HEK293 (cell line): ENCODE results near the gene COX6A2.

Source experiments
- CTCF ChIA-PET: fragments of 350-600 bp; formaldehyde crosslinking; extraction: SDS; loops from one replicate; lab custom pipeline; 2021; ENCODE audit warnings: antibody characterized with exemption; lab: Yijun Ruan, JAX
- POLR2A ChIA-PET: fragments of 300-600 bp; formaldehyde crosslinking; extraction: SDS; loops from one replicate; lab custom pipeline; 2020; ENCODE audit warnings: antibody characterized with exemption, inconsistent platforms; lab: Yijun Ruan, JAX
- H3K27ac ChIP-seq: fragments of 200-500 bp; sonication (Bioruptor generic); 2 replicates; pipeline ENCODE4 v1.5.1; 2014; ENCODE audit warnings: low read depth, low read length, control low read depth, inconsistent platforms; ENCODE audit errors: extremely low read depth
- H3K36me3 ChIP-seq, 2 experiments: fragments of 200-500 bp in 1 of 2; sonication (Bioruptor generic) in 1 of 2; 1 replicate in 1 of 2; 2 replicates in 1 of 2; pipeline ENCODE4 v1.5.1; 2014 to 2017; ENCODE audit warnings: inconsistent platforms in 2 of 2, low read length in 2 of 2; ENCODE audit not compliant: control insufficient read depth in 2 of 2, insufficient read depth in 1 of 2
- H3K4me1 ChIP-seq: fragments of 200-500 bp; sonication (Bioruptor generic); 2 replicates; pipeline ENCODE4 v1.5.1; 2014; ENCODE audit warnings: mild to moderate bottlenecking, low read length, inconsistent platforms; ENCODE audit not compliant: control insufficient read depth, insufficient read depth
- H3K4me3 ChIP-seq: 2 replicates; pipeline ENCODE4 v1.5.1; 2011; ENCODE audit warnings: low read depth, mild to moderate bottlenecking, control low read depth, low read length, moderate library complexity
- H3K9me3 ChIP-seq: fragments of 200-500 bp; sonication (Bioruptor generic); 2 replicates; pipeline ENCODE4 v1.5.1; 2014; ENCODE audit warnings: low read depth, low read length, inconsistent platforms; ENCODE audit not compliant: control insufficient read depth, insufficient read depth
- GLIS1 ChIP-seq: fragments of 450-650 bp; formaldehyde crosslinking; IDR thresholded peaks from 2 replicates; pipeline ENCODE4 v1.5.1; 2016; ENCODE audit warnings: missing biosample characterization, missing genetic modification characterization
- GLIS2 ChIP-seq: fragments of 450-650 bp; formaldehyde crosslinking; IDR thresholded peaks from 2 replicates; pipeline ENCODE4 v1.5.1; 2016; ENCODE audit warnings: missing biosample characterization, missing genetic modification characterization
- HOXC10 ChIP-seq: sonication (generic); formaldehyde crosslinking; IDR thresholded peaks from 2 replicates; pipeline ENCODE4 v1.8.1; 2023; ENCODE audit warnings: mild to moderate bottlenecking, missing genetic modification reagents
- IKZF3 ChIP-seq: fragments of 450-650 bp; IDR thresholded peaks from 2 replicates; pipeline ENCODE4 v1.5.0; 2018; ENCODE audit warnings: missing biosample characterization, mild to moderate bottlenecking, missing genetic modification characterization, moderate library complexity
- MZF1 ChIP-seq: fragments of 450-650 bp; formaldehyde crosslinking; IDR thresholded peaks from 2 replicates; pipeline ENCODE4 v1.5.1; 2017; ENCODE audit warnings: missing biosample characterization, missing genetic modification characterization, borderline replicate concordance
- SCRT1 ChIP-seq: fragments of 450-650 bp; formaldehyde crosslinking; IDR thresholded peaks from 2 replicates; pipeline ENCODE4 v1.5.1; 2016; ENCODE audit warnings: missing biosample characterization, missing genetic modification characterization, borderline replicate concordance
- ZEB2 ChIP-seq: fragments of 450-650 bp; formaldehyde crosslinking; IDR thresholded peaks from 2 replicates; pipeline ENCODE4 v1.5.1; 2016; ENCODE audit warnings: missing biosample characterization, missing genetic modification characterization
- ZFP3 ChIP-seq: fragments of 450-650 bp; formaldehyde crosslinking; IDR thresholded peaks from 2 replicates; pipeline ENCODE4 v1.5.1; 2016; ENCODE audit warnings: low read depth, missing biosample characterization, missing genetic modification characterization
- ZIC2 ChIP-seq: fragments of 450-650 bp; formaldehyde crosslinking; IDR thresholded peaks from 2 replicates; pipeline ENCODE4 v1.5.1; 2016; ENCODE audit warnings: missing biosample characterization, missing genetic modification characterization
- ZNF112 ChIP-seq: fragments of 450-650 bp; formaldehyde crosslinking; IDR thresholded peaks from 2 replicates; pipeline ENCODE4 v1.5.0; 2017; ENCODE audit warnings: missing biosample characterization, missing genetic modification characterization
- ZNF132 ChIP-seq: fragments of 450-650 bp; formaldehyde crosslinking; IDR thresholded peaks from 2 replicates; pipeline ENCODE4 v1.5.1; 2017; ENCODE audit warnings: missing biosample characterization, missing genetic modification characterization, borderline replicate concordance
- ZNF16 ChIP-seq: fragments of 450-650 bp; formaldehyde crosslinking; IDR thresholded peaks from 2 replicates; pipeline ENCODE4 v1.5.1; 2016; ENCODE audit warnings: low read depth, missing biosample characterization, missing genetic modification characterization
- ZNF174 ChIP-seq: fragments of 450-650 bp; formaldehyde crosslinking; IDR thresholded peaks from 2 replicates; pipeline ENCODE4 v1.5.0; 2017; ENCODE audit warnings: missing biosample characterization, mild to moderate bottlenecking, missing genetic modification characterization
- ZNF335 ChIP-seq: fragments of 450-650 bp; formaldehyde crosslinking; conservative IDR thresholded peaks from 2 replicates; pipeline ENCODE4 v1.5.1; 2016; ENCODE audit warnings: missing biosample characterization, missing genetic modification characterization
- ZNF341 ChIP-seq: fragments of 450-650 bp; formaldehyde crosslinking; IDR thresholded peaks from 2 replicates; pipeline ENCODE4; 2016; ENCODE audit warnings: low read depth, missing biosample characterization, missing genetic modification characterization
- ZNF354C ChIP-seq: fragments of 450-650 bp; formaldehyde crosslinking; IDR thresholded peaks from 2 replicates; pipeline ENCODE4 v1.5.1; 2016; ENCODE audit warnings: missing biosample characterization, missing genetic modification characterization, low read depth, borderline replicate concordance
- ZNF426 ChIP-seq: fragments of 450-650 bp; formaldehyde crosslinking; IDR thresholded peaks from 2 replicates; pipeline ENCODE4 v1.5.1; 2017; ENCODE audit warnings: missing biosample characterization, missing genetic modification characterization, mild to moderate bottlenecking, inconsistent platforms, moderate library complexity
- ZNF600 ChIP-seq: fragments of 450-650 bp; formaldehyde crosslinking; IDR thresholded peaks from 2 replicates; pipeline ENCODE4 v1.5.1; 2016; ENCODE audit warnings: missing biosample characterization, missing genetic modification characterization
- ZNF660 ChIP-seq: fragments of 450-650 bp; IDR thresholded peaks from 2 replicates; pipeline ENCODE4 v1.5.1; 2018; ENCODE audit warnings: missing biosample characterization, mild to moderate bottlenecking, missing genetic modification characterization
- ZNF768 ChIP-seq: fragments of 450-650 bp; formaldehyde crosslinking; IDR thresholded peaks from 2 replicates; pipeline ENCODE4 v1.5.1; 2018; ENCODE audit warnings: missing biosample characterization, mild to moderate bottlenecking, missing genetic modification characterization
- ZNF785 ChIP-seq: fragments of 450-650 bp; formaldehyde crosslinking; IDR thresholded peaks from 2 replicates; pipeline ENCODE4 v1.5.1; 2016; ENCODE audit warnings: missing biosample characterization, missing genetic modification characterization
- ZXDB ChIP-seq: fragments of 450-650 bp; formaldehyde crosslinking; IDR thresholded peaks from 2 replicates; pipeline ENCODE4 v1.5.1; 2016; ENCODE audit warnings: missing biosample characterization, missing genetic modification characterization
- TF ChIP-seq, protein P1 (sequence below): fragments of 450-650 bp; formaldehyde crosslinking; IDR thresholded peaks from 2 replicates; pipeline ENCODE4 v1.5.1; 2016; ENCODE audit warnings: missing biosample characterization, missing genetic modification characterization
- TF ChIP-seq, protein P2 (sequence below): fragments of 450-650 bp; formaldehyde crosslinking; IDR thresholded peaks from 2 replicates; pipeline ENCODE4 v1.5.1; 2016; ENCODE audit warnings: missing biosample characterization, missing genetic modification characterization
- TF ChIP-seq, protein P3 (sequence below): fragments of 450-650 bp; formaldehyde crosslinking; IDR thresholded peaks from 2 replicates; pipeline ENCODE4 v1.5.1; 2017; ENCODE audit warnings: missing biosample characterization, missing genetic modification characterization

The COX6A2 gene

DNA sequence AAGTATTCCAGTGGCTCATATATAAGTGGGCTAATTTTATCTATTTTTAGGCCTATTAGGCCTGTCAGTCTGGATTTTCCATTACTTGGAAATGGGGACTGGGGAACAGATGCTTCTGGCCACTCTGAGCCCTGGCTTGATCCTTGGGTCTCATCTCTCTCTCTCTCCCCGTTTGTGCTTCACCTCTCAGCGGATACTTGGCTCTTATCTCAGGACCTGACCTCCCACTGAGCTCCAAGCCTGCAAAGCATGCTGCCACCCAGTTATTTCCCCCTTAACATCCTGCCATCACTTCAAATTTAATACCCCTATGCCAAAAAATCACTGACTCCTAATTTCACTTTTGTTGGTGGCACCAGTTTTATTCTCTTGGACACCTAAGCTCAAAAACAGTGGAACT lies 10.3 kb upstream of the COX6A2 start:
- H3K36me3 ChIP-seq, result no peaks in the 10 kb centered on the region
- H3K4me3 ChIP-seq, result no peak overlapping the region
- no peak for TF ChIP-seq ZNF16 (tag by site-specific recombination)
- TF ChIP-seq, protein P1, sequence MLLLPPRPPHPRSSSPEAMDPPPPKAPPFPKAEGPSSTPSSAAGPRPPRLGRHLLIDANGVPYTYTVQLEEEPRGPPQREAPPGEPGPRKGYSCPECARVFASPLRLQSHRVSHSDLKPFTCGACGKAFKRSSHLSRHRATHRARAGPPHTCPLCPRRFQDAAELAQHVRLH, result no peak
- peak; percentile 53 for TF ChIP-seq ZIC2 (tag by site-specific recombination)
- TF ChIP-seq, protein P2, sequence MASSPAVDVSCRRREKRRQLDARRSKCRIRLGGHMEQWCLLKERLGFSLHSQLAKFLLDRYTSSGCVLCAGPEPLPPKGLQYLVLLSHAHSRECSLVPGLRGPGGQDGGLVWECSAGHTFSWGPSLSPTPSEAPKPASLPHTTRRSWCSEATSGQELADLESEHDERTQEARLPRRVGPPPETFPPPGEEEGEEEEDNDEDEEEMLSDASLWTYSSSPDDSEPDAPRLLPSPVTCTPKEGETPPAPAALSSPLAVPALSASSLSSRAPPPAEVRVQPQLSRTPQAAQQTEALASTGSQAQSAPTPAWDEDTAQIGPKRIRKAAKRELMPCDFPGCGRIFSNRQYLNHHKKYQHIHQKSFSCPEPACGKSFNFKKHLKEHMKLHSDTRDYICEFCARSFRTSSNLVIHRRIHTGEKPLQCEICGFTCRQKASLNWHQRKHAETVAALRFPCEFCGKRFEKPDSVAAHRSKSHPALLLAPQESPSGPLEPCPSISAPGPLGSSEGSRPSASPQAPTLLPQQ (tag by site-specific recombination), result peak; percentile 51; the same call in 1 of the 2 replicates
- TF ChIP-seq ZNF174, result no peak
- TF ChIP-seq ZFP3 (tag by site-specific recombination), result no peak
- 0 out of 2 replicates have a peak, but pooled peaks have one; percentile 19 for TF ChIP-seq ZNF335 (tag by site-specific recombination)
- peak; percentile 65 for TF ChIP-seq GLIS1 (tag by site-specific recombination)
- TF ChIP-seq HOXC10 (CRISPR knock-in tag), result no peak
- H3K9me3 ChIP-seq, result no peaks in the 10 kb centered on the region
- no peaks in the 10 kb centered on the region for H3K4me1 ChIP-seq
- no peak overlapping the region for H3K27ac ChIP-seq
- ChIA-PET POLR2A (interaction anchor here (0.6 kb wide), 1 partner anchor 484 kb away, joined by 3 read pairs; no protein-coding TSS in a partner anchor), CTCF (interaction anchor here (0.7 kb wide), 1 partner anchor 477 kb away, joined by 4 read pairs; no protein-coding TSS in a partner anchor)

DNA sequence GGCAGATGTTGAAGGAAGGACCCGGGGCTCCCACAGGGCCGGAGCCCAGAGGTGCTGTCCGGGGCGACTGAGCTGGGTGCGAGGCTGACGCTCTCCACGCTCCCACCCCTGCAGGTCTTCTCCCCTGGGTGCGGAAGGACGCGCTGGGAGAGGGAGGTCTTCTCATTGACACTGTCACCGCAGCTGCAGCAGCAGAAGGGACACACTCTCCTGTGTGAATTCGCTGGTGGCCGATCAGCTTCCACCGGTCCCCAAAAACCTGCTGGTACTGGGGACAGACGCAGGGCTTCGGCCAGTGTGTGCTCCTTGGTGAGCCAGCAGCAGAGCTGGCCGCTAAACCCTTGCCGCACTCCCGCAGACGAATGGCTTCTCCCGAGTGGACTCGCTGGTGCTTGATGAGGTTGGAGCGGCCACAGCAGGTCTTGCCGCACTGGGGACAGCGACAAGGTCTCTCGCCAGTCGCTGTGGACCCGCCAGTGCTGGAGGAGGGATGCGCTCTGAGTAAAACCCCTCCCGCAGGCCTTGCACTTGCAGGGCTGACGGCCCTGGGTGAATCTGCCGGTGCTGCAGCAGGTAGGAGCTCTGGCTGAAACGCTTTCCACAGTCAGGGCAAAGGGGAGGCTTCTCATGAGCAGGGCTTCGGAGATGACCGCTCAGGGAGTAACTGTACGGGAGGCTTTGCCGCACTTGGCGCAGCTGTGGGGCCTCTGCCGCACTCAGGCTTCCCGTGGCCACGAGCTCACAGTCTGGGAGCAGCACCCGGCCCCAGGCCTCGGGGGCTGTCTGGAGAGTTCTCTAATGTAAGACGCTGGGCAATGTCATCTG lies 8.3 kb upstream of the COX6A2 start:
- Histone ChIP-seq H3K27ac (no peak overlapping the region), H3K36me3 (no peaks in the 10 kb centered on the region), H3K4me1 (no peaks in the 10 kb centered on the region), H3K4me3 (no peak overlapping the region), H3K9me3 (no peaks in the 10 kb centered on the region)
- POLR2A ChIA-PET, result no interaction called here
- TF ChIP-seq ZNF785 (tag by site-specific recombination) (no peak), SCRT1 (tag by site-specific recombination) (no peak), ZNF660 (no peak), ZXDB (tag by site-specific recombination) (no peak), ZNF132 (tag by site-specific recombination) (no peak), ZNF354C (tag by site-specific recombination) (no peak), ZNF341 (tag by site-specific recombination) (no peak), ZEB2 (tag by site-specific recombination) (no peak), ZNF112 (tag by site-specific recombination) (no peak), ZNF600 (tag by site-specific recombination) (no peak), IKZF3 (tag by site-specific recombination) (no peak), GLIS2 (no peak), ZNF426 (tag by site-specific recombination) (no peak), ZNF768 (tag by site-specific recombination) (no peak), MZF1 (tag by site-specific recombination) (no peak)
- TF ChIP-seq, protein P3, sequence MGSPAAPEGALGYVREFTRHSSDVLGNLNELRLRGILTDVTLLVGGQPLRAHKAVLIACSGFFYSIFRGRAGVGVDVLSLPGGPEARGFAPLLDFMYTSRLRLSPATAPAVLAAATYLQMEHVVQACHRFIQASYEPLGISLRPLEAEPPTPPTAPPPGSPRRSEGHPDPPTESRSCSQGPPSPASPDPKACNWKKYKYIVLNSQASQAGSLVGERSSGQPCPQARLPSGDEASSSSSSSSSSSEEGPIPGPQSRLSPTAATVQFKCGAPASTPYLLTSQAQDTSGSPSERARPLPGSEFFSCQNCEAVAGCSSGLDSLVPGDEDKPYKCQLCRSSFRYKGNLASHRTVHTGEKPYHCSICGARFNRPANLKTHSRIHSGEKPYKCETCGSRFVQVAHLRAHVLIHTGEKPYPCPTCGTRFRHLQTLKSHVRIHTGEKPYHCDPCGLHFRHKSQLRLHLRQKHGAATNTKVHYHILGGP (tag by site-specific recombination), result no peak
- CTCF ChIA-PET, result no interaction called here
